TTC549 (cell line): Measurements from ENCODE around the gene IMPACT.

Experiments
- FAIRE-seq: peaks from 2 replicates; lab custom pipeline; 2012; peaks lifted over from hg19 to GRCh38; lab: Jason Lieb, UNC

Gene IMPACT

GRCh38 chr18:24426073-24426397 lies 435 bp upstream of the IMPACT start:
- no peak for FAIRE-seq

GRCh38 chr18:24427484-24427883 lies 1.0 kb downstream of the IMPACT start:
- FAIRE-seq: no peak

- FAIRE-seq: no peak
Observed at GRCh38 chr18:24428709-24429108, 2.2 kb downstream of the IMPACT start.

GRCh38 chr18:24429188-24429587 lies 2.7 kb downstream of the IMPACT start:
- FAIRE-seq: no peak

- no peak for FAIRE-seq
Observed at GRCh38 chr18:24432618-24433017, 6.1 kb downstream of the IMPACT start.

- no peak for FAIRE-seq
Observed at GRCh38 chr18:24436939-24437338, 10.5 kb downstream of the IMPACT start.

GRCh38 chr18:24443870-24444269 lies 17.4 kb downstream of the IMPACT start:
- FAIRE-seq: no peak

GRCh38 chr18:24446453-24446852 lies 20.0 kb downstream of the IMPACT start:
- no peak for FAIRE-seq

GRCh38 chr18:24446953-24447538 lies 20.6 kb downstream of the IMPACT start:
- FAIRE-seq: peak; percentile 82

GRCh38 chr18:24447961-24448360 lies 21.5 kb downstream of the IMPACT start:
- FAIRE-seq: no peak

GRCh38 chr18:24456549-24456948 lies 30.1 kb downstream of the IMPACT start:
- FAIRE-seq: no peak

- no peak for FAIRE-seq
Observed at GRCh38 chr18:24459772-24460171, 33.3 kb downstream of the IMPACT start.

GRCh38 chr18:24460388-24460787 lies 33.9 kb downstream of the IMPACT start, which contains the start of gene HRH4:
HRH4 (plus strand) TSS chr18:24460637; CDS start chr18:24460729, 92 bp downstream.
- FAIRE-seq: no peak

GRCh38 chr18:24461996-24462395 lies 35.5 kb downstream of the IMPACT start:
- FAIRE-seq: no peak

- no peak for FAIRE-seq
Observed at GRCh38 chr18:24462838-24463775, 36.6 kb downstream of the IMPACT start.

GRCh38 chr18:24465486-24465885 lies 39.0 kb downstream of the IMPACT start:
- FAIRE-seq: no peak

- FAIRE-seq: no peak
Observed at GRCh38 chr18:24466771-24467170, 40.3 kb downstream of the IMPACT start.

GRCh38 chr18:24470022-24470618 lies 43.6 kb downstream of the IMPACT start:
- FAIRE-seq: no peak

- no peak for FAIRE-seq
Observed at GRCh38 chr18:24470805-24471204, 44.3 kb downstream of the IMPACT start.

GRCh38 chr18:24472591-24472990 lies 46.1 kb downstream of the IMPACT start:
- FAIRE-seq: no peak

- no peak for FAIRE-seq
Observed at GRCh38 chr18:24474406-24474805, 47.9 kb downstream of the IMPACT start.

- FAIRE-seq: no peak
Observed at GRCh38 chr18:24475926-24476589, 49.6 kb downstream of the IMPACT start.

- no peak for FAIRE-seq
Observed at GRCh38 chr18:24479371-24479770, 52.9 kb downstream of the IMPACT start.
